ENCODE data around the gene TBC1D2B.

Gene TBC1D2B

GRCh38 chr15:77985931-77986480, 91.5 kb downstream of the TBC1D2B start:
- in situ Hi-C loops (cut with HindIII; ENCODE audit: low pct_ligation_motif_present, low sequenced_read_pairs): no loop called here
- DNase-seq: no peak
- Histone ChIP-seq H3K27me3 (replicated peaks) (no peaks in the 10 kb centered on the region), H3K4me3 (ENCODE audit: low read depth, low read length) (no peak overlapping the region), H3K27ac (no peak overlapping the region), H3K36me3 (replicated peaks) (no peaks in the 10 kb centered on the region)
- no peak for TF ChIP-seq CTCF (IDR thresholded peaks at IDR 0.05; ENCODE audit: low read depth, low read length, missing control alignments)

- Histone ChIP-seq H3K27ac (no peak overlapping the region), H3K27me3 (replicated peaks) (no peaks in the 10 kb centered on the region), H3K36me3 (replicated peaks) (no peaks in the 10 kb centered on the region), H3K4me3 (ENCODE audit: low read depth, low read length) (no peak overlapping the region)
- in situ Hi-C loops (cut with HindIII; ENCODE audit: low pct_ligation_motif_present, low sequenced_read_pairs): no loop called here
- no peak for DNase-seq
- TF ChIP-seq CTCF (IDR thresholded peaks at IDR 0.05; ENCODE audit: low read depth, low read length, missing control alignments): no peak
Observed at GRCh38 chr15:77985031-77985930, 92.2 kb downstream of the TBC1D2B start.

GRCh38 chr15:77984446-77984861, 93.1 kb downstream of the TBC1D2B start:
- no peak overlapping the region for H3K27ac ChIP-seq
- TF ChIP-seq CTCF (IDR thresholded peaks at IDR 0.05; ENCODE audit: low read depth, low read length, missing control alignments): no peak
- no peaks in the 10 kb centered on the region for H3K36me3 ChIP-seq (replicated peaks)
- in situ Hi-C loops (cut with HindIII; ENCODE audit: low pct_ligation_motif_present, low sequenced_read_pairs): no loop called here
- DNase-seq: no peak
- no peaks in the 10 kb centered on the region for H3K27me3 ChIP-seq (replicated peaks)
- H3K4me3 ChIP-seq (ENCODE audit: low read depth, low read length): no peak overlapping the region

GRCh38 chr15:77983708-77984445, 93.6 kb downstream of the TBC1D2B start:
- Histone ChIP-seq H3K36me3 (replicated peaks) (no peaks in the 10 kb centered on the region), H3K27ac (no peak overlapping the region), H3K27me3 (replicated peaks) (no peaks in the 10 kb centered on the region), H3K4me3 (ENCODE audit: low read depth, low read length) (no peak overlapping the region)
- DNase-seq: no peak
- peak; percentile 45 for TF ChIP-seq CTCF (IDR thresholded peaks at IDR 0.05; ENCODE audit: low read depth, low read length, missing control alignments)
- in situ Hi-C loops (cut with HindIII; ENCODE audit: low pct_ligation_motif_present, low sequenced_read_pairs): no loop called here

- Histone ChIP-seq H3K27ac (no peak overlapping the region), H3K36me3 (replicated peaks) (no peaks in the 10 kb centered on the region), H3K27me3 (replicated peaks) (no peaks in the 10 kb centered on the region), H3K4me3 (ENCODE audit: low read depth, low read length) (no peak overlapping the region)
- in situ Hi-C loops (cut with HindIII; ENCODE audit: low pct_ligation_motif_present, low sequenced_read_pairs): no loop called here
- no peak for DNase-seq
- no peak for TF ChIP-seq CTCF (IDR thresholded peaks at IDR 0.05; ENCODE audit: low read depth, low read length, missing control alignments)
Observed at GRCh38 chr15:77983091-77983707, 94.3 kb downstream of the TBC1D2B start.

All from brain microvascular endothelial cell (primary cell).